ENCODE results near the gene DVL3. TPM values are rescaled to one million over a fixed set of nuclear protein-coding genes. Genes with fewer than 3 reads are reported as not detected.

Gene DVL3
- total and polyA plus RNA-seq, 2 experiments from 2014 or later, result 49.1 to 121 TPM

DNA sequence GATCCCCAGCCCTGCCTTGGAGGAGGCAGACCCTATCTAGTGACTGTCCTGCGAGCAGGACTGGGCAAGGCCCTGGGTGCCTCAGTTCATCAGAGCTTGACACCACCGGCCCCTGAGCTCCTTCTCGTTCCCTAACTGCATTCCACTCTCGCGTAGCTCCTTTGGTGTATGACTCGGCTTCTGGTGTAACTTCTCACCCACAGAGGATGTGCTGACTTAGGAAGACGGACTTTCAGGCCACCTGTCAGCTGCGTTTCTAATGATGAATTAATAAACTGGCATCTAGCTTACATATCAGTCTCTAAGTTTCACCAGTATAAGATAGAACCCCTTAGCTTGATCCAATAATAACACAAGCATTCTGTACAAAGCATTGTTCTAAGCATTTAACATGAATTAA is 48.3 kb downstream of the DVL3 start:
- H3K4me2 ChIP-seq, result no peak overlapping the region
- no peak for DNase-seq (ENCODE audit: low spot score)

DNA sequence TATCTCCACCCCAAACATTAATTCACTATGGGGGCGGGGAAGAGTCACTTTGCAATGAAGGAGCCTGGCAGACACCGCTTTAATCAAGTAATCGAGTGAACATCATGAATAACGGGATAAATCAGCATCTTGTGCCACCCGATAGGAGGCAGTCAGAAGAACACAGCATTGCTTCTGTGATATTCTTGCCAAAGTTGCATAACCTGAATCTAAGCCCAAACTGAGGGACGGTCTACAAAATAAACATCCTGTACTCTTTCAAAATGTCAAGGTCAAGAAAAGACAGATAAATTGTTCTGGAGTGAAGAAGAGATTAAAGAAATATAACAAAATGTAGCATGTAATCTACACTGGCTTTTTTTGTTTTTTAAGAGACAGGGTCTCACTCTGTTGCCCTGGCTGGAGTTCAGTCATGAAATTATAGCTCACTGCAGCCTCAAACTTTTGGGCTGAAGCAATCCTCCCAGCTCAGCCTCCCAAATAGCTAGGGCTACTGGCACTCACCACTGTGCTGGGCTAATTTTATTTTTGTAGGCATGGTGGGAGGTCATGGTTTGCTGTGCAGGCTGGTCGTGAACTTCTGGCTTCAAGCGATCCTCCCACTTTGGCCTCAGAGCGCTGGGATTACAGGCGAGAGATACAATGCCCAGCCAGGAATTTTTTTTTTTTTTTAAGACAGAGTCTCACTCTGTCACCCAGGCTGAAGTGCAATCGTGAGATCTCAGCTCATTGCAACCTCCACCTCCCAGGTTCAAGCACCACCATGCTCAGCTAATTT is 54.2 kb downstream of the DVL3 start:
- Histone ChIP-seq H3K27me3 (no peaks in the 10 kb centered on the region), H3K9me3 (ENCODE audit: low read depth) (no peaks in the 10 kb centered on the region), H4K20me1 (ENCODE audit: insufficient read depth, poor library complexity, severe bottlenecking) (no peaks in the 10 kb centered on the region), H3K79me2 (no peaks in the 10 kb centered on the region), H3K9me2 (replicated peaks; ENCODE audit: insufficient read depth) (no peaks in the 10 kb centered on the region), H3K4me3 (no peak overlapping the region), H3K27ac (no peak overlapping the region), H2AFZ (no peak overlapping the region), H3K4me1 (ENCODE audit: insufficient read depth) (no peaks in the 10 kb centered on the region), H3K4me2 (no peak overlapping the region), H3K36me3 (replicated peaks; ENCODE audit: insufficient read depth, low read depth) (no peaks in the 10 kb centered on the region)
- DNase-seq (ENCODE audit: low spot score), result no peak
- TF ChIP-seq EZH2phosphoT487 (IDR thresholded peaks at IDR 0.05; ENCODE audit: low read depth, severe bottlenecking, unreplicated experiment) (no peak), EZH2 (IDR thresholded peaks at IDR 0.05; ENCODE audit: borderline replicate concordance) (no peak)
- TF ChIP-seq, protein P1, sequence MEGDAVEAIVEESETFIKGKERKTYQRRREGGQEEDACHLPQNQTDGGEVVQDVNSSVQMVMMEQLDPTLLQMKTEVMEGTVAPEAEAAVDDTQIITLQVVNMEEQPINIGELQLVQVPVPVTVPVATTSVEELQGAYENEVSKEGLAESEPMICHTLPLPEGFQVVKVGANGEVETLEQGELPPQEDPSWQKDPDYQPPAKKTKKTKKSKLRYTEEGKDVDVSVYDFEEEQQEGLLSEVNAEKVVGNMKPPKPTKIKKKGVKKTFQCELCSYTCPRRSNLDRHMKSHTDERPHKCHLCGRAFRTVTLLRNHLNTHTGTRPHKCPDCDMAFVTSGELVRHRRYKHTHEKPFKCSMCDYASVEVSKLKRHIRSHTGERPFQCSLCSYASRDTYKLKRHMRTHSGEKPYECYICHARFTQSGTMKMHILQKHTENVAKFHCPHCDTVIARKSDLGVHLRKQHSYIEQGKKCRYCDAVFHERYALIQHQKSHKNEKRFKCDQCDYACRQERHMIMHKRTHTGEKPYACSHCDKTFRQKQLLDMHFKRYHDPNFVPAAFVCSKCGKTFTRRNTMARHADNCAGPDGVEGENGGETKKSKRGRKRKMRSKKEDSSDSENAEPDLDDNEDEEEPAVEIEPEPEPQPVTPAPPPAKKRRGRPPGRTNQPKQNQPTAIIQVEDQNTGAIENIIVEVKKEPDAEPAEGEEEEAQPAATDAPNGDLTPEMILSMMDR (IDR thresholded peaks at IDR 0.05; ENCODE audit: poor library complexity), result no peak
- 84% methylated on average over 11 of the region's 11 CpGs for WGBS (ENCODE audit: low lambda C conversion rate, missing lambda C conversion rate)

More for the DNA sequence above, 48.3 kb downstream of the DVL3 start:
- Histone ChIP-seq H3K4me1 (ENCODE audit: insufficient read depth) (no peaks in the 10 kb centered on the region), H4K20me1 (ENCODE audit: insufficient read depth, poor library complexity, severe bottlenecking) (no peaks in the 10 kb centered on the region), H3K9me2 (replicated peaks; ENCODE audit: insufficient read depth) (no peaks in the 10 kb centered on the region), H3K4me3 (no peak overlapping the region), H3K27ac (no peak overlapping the region), H3K27me3 (no peaks in the 10 kb centered on the region), H3K36me3 (replicated peaks; ENCODE audit: insufficient read depth, low read depth) (no peaks in the 10 kb centered on the region), H2AFZ (no peak overlapping the region), H3K9me3 (ENCODE audit: low read depth) (no peaks in the 10 kb centered on the region), H3K79me2 (no peaks in the 10 kb centered on the region)
- whole genome bisulfite sequencing (ENCODE audit: low lambda C conversion rate, missing lambda C conversion rate), result 85% methylated on average over 8 of the region's 8 CpGs
- TF ChIP-seq EZH2 (IDR thresholded peaks at IDR 0.05; ENCODE audit: borderline replicate concordance) (no peak), EZH2phosphoT487 (IDR thresholded peaks at IDR 0.05; ENCODE audit: low read depth, severe bottlenecking, unreplicated experiment) (no peak)
- TF ChIP-seq, protein P1 (IDR thresholded peaks at IDR 0.05; ENCODE audit: poor library complexity), result no peak

DNA sequence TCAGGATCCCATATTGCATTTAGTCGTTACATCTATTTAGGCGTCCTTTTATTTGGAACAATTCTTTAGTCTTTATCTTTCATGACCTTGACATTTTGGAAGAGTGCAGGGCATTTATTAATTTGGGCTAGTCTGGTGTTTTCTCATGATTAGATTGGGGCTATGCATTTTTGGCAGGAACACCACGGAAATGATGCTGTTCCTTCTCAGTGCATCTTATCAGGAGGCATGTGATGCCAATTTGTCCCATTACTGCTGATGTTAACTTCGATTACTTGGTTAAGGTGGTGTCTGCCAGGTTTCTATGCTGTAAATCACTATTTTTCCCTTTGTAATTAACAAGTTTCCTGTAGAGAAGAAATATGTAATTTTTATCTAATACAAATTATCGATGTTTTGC is 56.1 kb downstream of the DVL3 start:
- Histone ChIP-seq H3K4me2 (no peak overlapping the region), H3K36me3 (replicated peaks; ENCODE audit: insufficient read depth, low read depth) (no peaks in the 10 kb centered on the region), H4K20me1 (ENCODE audit: insufficient read depth, poor library complexity, severe bottlenecking) (no peaks in the 10 kb centered on the region), H2AFZ (no peak overlapping the region), H3K9me2 (replicated peaks; ENCODE audit: insufficient read depth) (no peaks in the 10 kb centered on the region), H3K27me3 (no peaks in the 10 kb centered on the region), H3K9me3 (ENCODE audit: low read depth) (no peaks in the 10 kb centered on the region), H3K79me2 (no peaks in the 10 kb centered on the region), H3K27ac (no peak overlapping the region), H3K4me1 (ENCODE audit: insufficient read depth) (no peaks in the 10 kb centered on the region), H3K4me3 (no peak overlapping the region)
- DNase-seq (ENCODE audit: low spot score), result no peak
- WGBS (ENCODE audit: low lambda C conversion rate, missing lambda C conversion rate), result 84% methylated on average over 5 of the region's 5 CpGs
- TF ChIP-seq EZH2phosphoT487 (IDR thresholded peaks at IDR 0.05; ENCODE audit: low read depth, severe bottlenecking, unreplicated experiment), result no peak
- TF ChIP-seq, protein P1 (IDR thresholded peaks at IDR 0.05; ENCODE audit: poor library complexity), result no peak

Data from hepatocyte (in vitro differentiated cells).